ENCODE data around the gene TEDC2.

- TF ChIP-seq POLR2A (IDR thresholded peaks at IDR 0.05), result no peak
- TF ChIP-seq, protein P1, sequence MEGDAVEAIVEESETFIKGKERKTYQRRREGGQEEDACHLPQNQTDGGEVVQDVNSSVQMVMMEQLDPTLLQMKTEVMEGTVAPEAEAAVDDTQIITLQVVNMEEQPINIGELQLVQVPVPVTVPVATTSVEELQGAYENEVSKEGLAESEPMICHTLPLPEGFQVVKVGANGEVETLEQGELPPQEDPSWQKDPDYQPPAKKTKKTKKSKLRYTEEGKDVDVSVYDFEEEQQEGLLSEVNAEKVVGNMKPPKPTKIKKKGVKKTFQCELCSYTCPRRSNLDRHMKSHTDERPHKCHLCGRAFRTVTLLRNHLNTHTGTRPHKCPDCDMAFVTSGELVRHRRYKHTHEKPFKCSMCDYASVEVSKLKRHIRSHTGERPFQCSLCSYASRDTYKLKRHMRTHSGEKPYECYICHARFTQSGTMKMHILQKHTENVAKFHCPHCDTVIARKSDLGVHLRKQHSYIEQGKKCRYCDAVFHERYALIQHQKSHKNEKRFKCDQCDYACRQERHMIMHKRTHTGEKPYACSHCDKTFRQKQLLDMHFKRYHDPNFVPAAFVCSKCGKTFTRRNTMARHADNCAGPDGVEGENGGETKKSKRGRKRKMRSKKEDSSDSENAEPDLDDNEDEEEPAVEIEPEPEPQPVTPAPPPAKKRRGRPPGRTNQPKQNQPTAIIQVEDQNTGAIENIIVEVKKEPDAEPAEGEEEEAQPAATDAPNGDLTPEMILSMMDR (IDR thresholded peaks at IDR 0.05), result no peak
- TF ChIP-seq POLR2AphosphoS5 (IDR thresholded peaks at IDR 0.05), result no peak
Observed at GRCh38 chr16:2472488-2472864, 12.6 kb downstream of the TEDC2 start.
